ENCODE measurements around the gene MB21D2. TPM values are rescaled to one million over a fixed set of nuclear protein-coding genes. Genes with fewer than 3 reads are reported as not detected.

The MB21D2 gene
- total RNA-seq, 1 experiment from 2014 or later: 2.8 TPM

DNA sequence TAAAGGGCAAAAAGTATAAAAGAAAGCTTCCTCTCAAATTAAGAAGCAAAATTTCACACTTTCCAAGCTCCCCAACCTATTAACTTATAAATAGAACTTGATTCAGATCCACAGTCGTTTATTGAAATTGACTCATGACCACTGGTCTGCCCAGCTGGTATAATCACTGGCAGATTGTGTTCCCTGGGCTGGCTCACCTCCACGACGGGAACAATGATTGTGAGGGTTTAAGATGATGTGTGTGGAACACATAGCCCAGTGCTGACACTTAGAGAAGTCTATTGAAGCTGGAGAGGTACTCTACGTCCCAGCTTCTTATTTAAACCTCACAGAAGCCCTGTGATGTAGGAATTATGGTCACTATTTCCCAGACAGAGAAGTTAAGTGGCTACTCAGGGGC, 90.4 kb downstream of the MB21D2 start:
- no peaks in the 10 kb centered on the region for H3K9me2 ChIP-seq (ENCODE audit: insufficient read depth)
- TF ChIP-seq RAD21 (IDR thresholded peaks at IDR 0.05; ENCODE audit: low read depth) (no peak), FOSL1 (IDR thresholded peaks at IDR 0.05; ENCODE audit: low read depth) (no peak)
- TF ChIP-seq, protein P1, sequence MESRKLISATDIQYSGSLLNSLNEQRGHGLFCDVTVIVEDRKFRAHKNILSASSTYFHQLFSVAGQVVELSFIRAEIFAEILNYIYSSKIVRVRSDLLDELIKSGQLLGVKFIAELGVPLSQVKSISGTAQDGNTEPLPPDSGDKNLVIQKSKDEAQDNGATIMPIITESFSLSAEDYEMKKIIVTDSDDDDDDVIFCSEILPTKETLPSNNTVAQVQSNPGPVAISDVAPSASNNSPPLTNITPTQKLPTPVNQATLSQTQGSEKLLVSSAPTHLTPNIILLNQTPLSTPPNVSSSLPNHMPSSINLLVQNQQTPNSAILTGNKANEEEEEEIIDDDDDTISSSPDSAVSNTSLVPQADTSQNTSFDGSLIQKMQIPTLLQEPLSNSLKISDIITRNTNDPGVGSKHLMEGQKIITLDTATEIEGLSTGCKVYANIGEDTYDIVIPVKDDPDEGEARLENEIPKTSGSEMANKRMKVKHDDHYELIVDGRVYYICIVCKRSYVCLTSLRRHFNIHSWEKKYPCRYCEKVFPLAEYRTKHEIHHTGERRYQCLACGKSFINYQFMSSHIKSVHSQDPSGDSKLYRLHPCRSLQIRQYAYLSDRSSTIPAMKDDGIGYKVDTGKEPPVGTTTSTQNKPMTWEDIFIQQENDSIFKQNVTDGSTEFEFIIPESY (IDR thresholded peaks at IDR 0.05; ENCODE audit: extremely low read depth, insufficient replicate concordance, low read length): no peak
- no peak overlapping the region for H2AFZ ChIP-seq (ENCODE audit: low read depth, low read length, poor library complexity, severe bottlenecking)
- no peak overlapping the region for H3K27ac ChIP-seq (ENCODE audit: low read depth, low read length)
- no peak for DNase-seq (ENCODE audit: low read depth, low spot score)
- no peaks in the 10 kb centered on the region for H3K36me3 ChIP-seq (ENCODE audit: control insufficient read depth in 1 of 2, insufficient read depth in 2 of 2, low read length in 2 of 2)
- H4K20me1 ChIP-seq (ENCODE audit: insufficient read depth): no peaks in the 10 kb centered on the region
- no peak overlapping the region for H3K4me2 ChIP-seq (ENCODE audit: low read length)
- H3K79me2 ChIP-seq (ENCODE audit: insufficient read depth, low read length): no peaks in the 10 kb centered on the region
- no peak overlapping the region for H3K4me3 ChIP-seq (replicated peaks in 1 of 2; ENCODE audit: low read depth in 1 of 2, low read length in 2 of 2)
- H3K4me1 ChIP-seq (ENCODE audit: control insufficient read depth in 1 of 2, insufficient read depth in 2 of 2, low read length in 2 of 2): peaks cover 3 to 9% of the 10 kb centered on the region in 2 experiments; a peak in 3 of 4 replicates
- ChIA-PET CTCF (interaction anchor here (0.6 kb wide), 1 partner anchor 960 kb away, joined by 4 read pairs; no protein-coding TSS in a partner anchor), POLR2A (no interaction called here), RAD21 (ENCODE audit: low non-redundant PET in 1 of 2, low total read pairs in 2 of 2, uncharacterized antibody in 2 of 2, unreplicated experiment in 2 of 2) (no interaction called here)
- H3K9ac ChIP-seq (ENCODE audit: low read length): no peak overlapping the region
- ATAC-seq: no peak
- intact Hi-C loops (cut with micrococcal nuclease): no loop called here
- BruUV-seq (replicated peaks): no TSS peak
- H3K9me3 ChIP-seq (ENCODE audit: control insufficient read depth in 1 of 2, insufficient read depth in 1 of 2, low read depth in 1 of 2, low read length in 2 of 2): no peaks in the 10 kb centered on the region
- H3K27me3 ChIP-seq (ENCODE audit: insufficient read depth, low read length): no peaks in the 10 kb centered on the region

DNA sequence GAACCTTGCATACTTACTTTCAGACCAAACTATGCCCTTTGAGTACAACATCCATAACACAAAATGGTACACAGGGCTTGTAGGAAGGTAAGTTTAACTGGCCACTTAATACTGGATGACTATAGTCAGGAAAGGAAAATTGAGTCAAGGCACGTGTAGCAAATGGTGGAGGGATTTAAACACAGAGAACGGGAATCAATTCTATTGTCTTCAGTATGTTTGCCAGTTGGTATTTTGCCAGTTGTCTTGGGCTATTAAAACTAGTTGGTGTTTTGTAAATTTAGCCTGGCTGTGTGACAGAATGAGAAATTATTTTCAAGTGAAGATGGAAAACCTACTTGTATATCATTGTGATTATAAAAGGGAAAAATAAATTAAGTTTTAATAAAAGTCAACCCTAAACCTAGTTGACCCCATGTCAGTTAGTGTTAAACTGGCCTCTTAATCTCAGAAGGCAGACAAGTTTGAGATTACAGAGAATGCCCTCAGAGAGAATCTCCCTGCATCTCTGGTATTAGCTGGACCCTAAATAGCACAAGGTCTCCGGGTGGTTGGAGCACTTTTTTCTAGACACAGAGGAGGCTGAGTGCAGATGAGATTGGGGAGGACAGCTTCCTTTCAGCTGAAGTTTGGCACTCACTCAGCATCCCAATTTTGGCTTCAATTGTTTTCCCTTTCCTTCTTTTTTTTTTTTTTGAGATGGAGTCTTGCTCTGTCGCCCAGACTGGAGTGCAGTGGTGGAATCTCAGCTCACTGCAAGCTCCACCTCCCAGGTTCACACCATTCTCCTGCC, 91.2 kb downstream of the MB21D2 start:
- RAD21 ChIA-PET (ENCODE audit: low non-redundant PET in 1 of 2, low total read pairs in 2 of 2, uncharacterized antibody in 2 of 2, unreplicated experiment in 2 of 2): no interaction called here
- POLR2A ChIA-PET: no interaction called here
- Histone ChIP-seq H3K9me3 (ENCODE audit: control insufficient read depth in 1 of 2, insufficient read depth in 1 of 2, low read depth in 1 of 2, low read length in 2 of 2) (no peaks in the 10 kb centered on the region), H2AFZ (ENCODE audit: low read depth, low read length, poor library complexity, severe bottlenecking) (no peak overlapping the region), H3K27me3 (ENCODE audit: insufficient read depth, low read length) (no peaks in the 10 kb centered on the region), H3K4me2 (ENCODE audit: low read length) (no peak overlapping the region), H3K36me3 (ENCODE audit: control insufficient read depth in 1 of 2, insufficient read depth in 2 of 2, low read length in 2 of 2) (no peaks in the 10 kb centered on the region), H3K27ac (ENCODE audit: low read depth, low read length) (no peak overlapping the region), H3K4me3 (replicated peaks in 1 of 2; ENCODE audit: low read depth in 1 of 2, low read length in 2 of 2) (no peak overlapping the region), H3K9me2 (ENCODE audit: insufficient read depth) (no peaks in the 10 kb centered on the region), H3K9ac (ENCODE audit: low read length) (no peak overlapping the region), H3K79me2 (ENCODE audit: insufficient read depth, low read length) (no peaks in the 10 kb centered on the region), H4K20me1 (ENCODE audit: insufficient read depth) (no peaks in the 10 kb centered on the region), H3K4me1 (ENCODE audit: control insufficient read depth in 1 of 2, insufficient read depth in 2 of 2, low read length in 2 of 2) (peaks cover 3 to 9% of the 10 kb centered on the region in 2 experiments; a peak in 3 of 4 replicates)
- CTCF ChIA-PET: no interaction called here
- BruUV-seq (replicated peaks): no TSS peak
- DNase-seq (ENCODE audit: low read depth, low spot score) (no peak), ATAC-seq (no peak)
- intact Hi-C loops (cut with micrococcal nuclease): no loop called here
- TF ChIP-seq TCF7L2 (IDR thresholded peaks at IDR 0.05; ENCODE audit: borderline replicate concordance, extremely low read depth, insufficient read depth, insufficient read length) (no peak), REST (IDR thresholded peaks at IDR 0.05; ENCODE audit: low read depth) (no peak), EZH2 (IDR thresholded peaks at IDR 0.05) (no peak), SP1 (IDR thresholded peaks at IDR 0.05; ENCODE audit: low read depth) (no peak), ZFX (IDR thresholded peaks at IDR 0.05) (no peak), CBX3 (IDR thresholded peaks at IDR 0.05; ENCODE audit: low read depth) (no peak), EGR1 (IDR thresholded peaks at IDR 0.05; ENCODE audit: low read depth) (no peak), JUND (IDR thresholded peaks at IDR 0.05) (no peak), POLR2AphosphoS5 (IDR thresholded peaks at IDR 0.05; ENCODE audit: low read depth, low read length) (no peak)
- TF ChIP-seq, protein P1 (IDR thresholded peaks at IDR 0.05; ENCODE audit: extremely low read depth, insufficient replicate concordance, low read length): no peak

Data from HCT116 (cell line).